Kidney epithelial cell (primary cell): Measurements from ENCODE around the gene MMP10. TPM values are rescaled to one million over a fixed set of nuclear protein-coding genes. Genes with fewer than 3 reads are reported as not detected.

Source experiments
- DNase-seq: peaks from one replicate; pipeline ENCODE4 v3.0.0-alpha.2; 2010; ENCODE audit warnings: low read depth
- H3K27me3 ChIP-seq: 2 replicates; pipeline ENCODE4 v1.6.0; 2011; ENCODE audit warnings: low read length; ENCODE audit not compliant: control insufficient read depth, insufficient read depth
- H3K36me3 ChIP-seq: 2 replicates; pipeline ENCODE4 v1.5.1; 2011; ENCODE audit warnings: low read length; ENCODE audit not compliant: control insufficient read depth, insufficient read depth
- H3K4me3 ChIP-seq: 2 replicates; pipeline ENCODE4 v1.5.1; 2011; ENCODE audit warnings: low read depth, mild to moderate bottlenecking, control low read depth, low read length
- CTCF ChIP-seq: IDR thresholded peaks from 2 replicates; pipeline ENCODE4 v1.5.1; 2011; ENCODE audit warnings: mild to moderate bottlenecking, moderate library complexity, low read length, control low read depth, inconsistent platforms; ENCODE audit not compliant: insufficient read depth, poor library complexity, severe bottlenecking
- total RNA-seq: library from RNA; depleted of rRNA; stranded (reverse); fragments of >200 nt; gene quantifications from 2 replicates; pipeline ENCODE4 v1.2.3, GENCODE V29; 2015

Gene MMP10
- total RNA-seq, 1 donor from 2014 or later: 8.7 TPM

GRCh38 chr11:102791271-102792036 is 11.0 kb upstream of the MMP10 start:
- no peak for TF ChIP-seq CTCF
- no peak overlapping the region for H3K4me3 ChIP-seq
- no peaks in the 10 kb centered on the region for H3K27me3 ChIP-seq
- H3K36me3 ChIP-seq: no peaks in the 10 kb centered on the region
- DNase-seq: peak; percentile 35

- no peak for DNase-seq
- Histone ChIP-seq H3K4me3 (no peak overlapping the region), H3K27me3 (no peaks in the 10 kb centered on the region), H3K36me3 (no peaks in the 10 kb centered on the region)
- TF ChIP-seq CTCF: no peak
Observed at GRCh38 chr11:102788334-102788995, 8.0 kb upstream of the MMP10 start.

GRCh38 chr11:102784380-102784779 is 4.0 kb upstream of the MMP10 start:
- Histone ChIP-seq H3K27me3 (no peaks in the 10 kb centered on the region), H3K36me3 (no peaks in the 10 kb centered on the region), H3K4me3 (no peak overlapping the region)
- no peak for TF ChIP-seq CTCF
- DNase-seq: no peak

GRCh38 chr11:102783720-102784119 is 3.3 kb upstream of the MMP10 start:
- no peaks in the 10 kb centered on the region for H3K36me3 ChIP-seq
- no peaks in the 10 kb centered on the region for H3K27me3 ChIP-seq
- H3K4me3 ChIP-seq: no peak overlapping the region
- no peak for DNase-seq
- no peak for TF ChIP-seq CTCF

- Histone ChIP-seq H3K4me3 (no peak overlapping the region), H3K27me3 (no peaks in the 10 kb centered on the region), H3K36me3 (no peaks in the 10 kb centered on the region)
- TF ChIP-seq CTCF: no peak
- DNase-seq: no peak
Observed at GRCh38 chr11:102783016-102783415, 2.6 kb upstream of the MMP10 start.
